PC-3 (cell line): ENCODE measurements around the gene ZNF783.

ENCODE experiments used
- CTCF ChIP-seq: fragments of 300-600 bp; sonication (generic); conservative IDR thresholded peaks from 2 replicates; pipeline ENCODE4 v1.5.1; 2017; ENCODE audit warnings: antibody characterized with exemption, low read depth, mild to moderate bottlenecking, low read length
- EZH2 ChIP-seq: fragments of 300-600 bp; sonication (generic); IDR thresholded peaks from one replicate; pipeline ENCODE4 v1.6.1; 2017; ENCODE audit warnings: antibody characterized with exemption, mild to moderate bottlenecking, low read length; ENCODE audit not compliant: unreplicated experiment

- TF ChIP-seq CTCF: no peak
- TF ChIP-seq EZH2: no peak
These were observed 30.4 kb downstream of the ZNF783 start for GRCh38 chr7:149292462-149292823.
